Measurements from ENCODE around the gene SOX9.
A peak's percentile ranks its signal among the peaks of the same experiment; 100 is the strongest.

The SOX9 gene

GRCh38 chr17:72163474-72163873 lies 42.7 kb downstream of the SOX9 start:
- no peak for DNase-seq

GRCh38 chr17:72164158-72164739 lies 43.4 kb downstream of the SOX9 start:
- no peak for DNase-seq

- peak; percentile 76 for DNase-seq
Measured at GRCh38 chr17:72165192-72165866, 44.5 kb downstream of the SOX9 start.

GRCh38 chr17:72165867-72166439 lies 45.1 kb downstream of the SOX9 start:
- no peak for DNase-seq

GRCh38 chr17:72167593-72167992 lies 46.8 kb downstream of the SOX9 start:
- no peak for DNase-seq

- DNase-seq: no peak
Measured at GRCh38 chr17:72169823-72170222, 49.0 kb downstream of the SOX9 start.

GRCh38 chr17:72171703-72172667 lies 51.2 kb downstream of the SOX9 start:
- no peak for DNase-seq

GRCh38 chr17:72173499-72174116 lies 52.8 kb downstream of the SOX9 start:
- no peak for DNase-seq

GRCh38 chr17:72175263-72175662 lies 54.4 kb downstream of the SOX9 start:
- DNase-seq: no peak

Measured in eye (tissue), 1 donor.